ENCODE data around the gene ASPRV1. TPM values are rescaled to one million over a fixed set of nuclear protein-coding genes. Genes with fewer than 3 reads are reported as not detected.
"Not testable (repeated sequence)": the region's sequence is repeated elsewhere in the genome, so short reads cannot be mapped to it uniquely, and the experiment has no call there.

Gene ASPRV1
- total RNA-seq, 1 experiment from 2014 or later, result 1.1 TPM

DNA sequence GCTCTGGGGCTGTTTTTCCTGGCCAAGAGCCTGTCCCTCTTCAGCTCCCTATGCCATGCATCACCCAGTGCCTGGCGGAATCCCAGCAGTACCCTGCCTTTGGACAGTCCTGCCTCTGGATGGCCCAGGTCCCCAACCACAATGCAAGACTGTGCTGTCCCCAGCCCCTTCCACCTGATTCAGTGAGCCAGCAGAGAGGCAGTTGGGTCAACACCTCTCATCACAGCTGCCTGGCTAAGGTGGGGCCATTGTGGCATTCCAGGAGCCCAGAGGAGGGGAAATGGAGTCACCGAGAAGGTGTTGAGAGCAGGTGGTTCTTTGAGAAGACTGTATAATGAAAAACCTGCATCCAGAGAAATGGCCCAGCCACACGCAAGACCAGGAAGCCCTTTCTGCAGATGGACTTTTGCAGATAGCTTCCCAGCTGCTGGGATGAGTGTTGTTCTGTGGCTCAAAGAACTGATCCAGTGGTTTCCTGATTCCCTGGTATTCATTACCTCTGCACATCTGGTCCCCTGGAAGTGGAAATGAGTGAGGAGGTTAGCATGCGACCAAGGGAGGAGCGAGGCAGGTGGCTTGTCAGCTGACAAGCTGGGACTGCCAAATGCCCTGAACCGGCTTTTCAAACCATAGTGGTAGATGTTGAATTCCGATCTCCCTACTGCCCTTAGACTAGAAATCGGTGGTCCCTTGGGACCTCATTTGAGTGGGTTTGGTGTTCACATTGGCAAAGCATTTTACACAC, 1.7 kb upstream of the ASPRV1 start:
- no peak for DNase-seq (ENCODE audit: low spot score)

DNA sequence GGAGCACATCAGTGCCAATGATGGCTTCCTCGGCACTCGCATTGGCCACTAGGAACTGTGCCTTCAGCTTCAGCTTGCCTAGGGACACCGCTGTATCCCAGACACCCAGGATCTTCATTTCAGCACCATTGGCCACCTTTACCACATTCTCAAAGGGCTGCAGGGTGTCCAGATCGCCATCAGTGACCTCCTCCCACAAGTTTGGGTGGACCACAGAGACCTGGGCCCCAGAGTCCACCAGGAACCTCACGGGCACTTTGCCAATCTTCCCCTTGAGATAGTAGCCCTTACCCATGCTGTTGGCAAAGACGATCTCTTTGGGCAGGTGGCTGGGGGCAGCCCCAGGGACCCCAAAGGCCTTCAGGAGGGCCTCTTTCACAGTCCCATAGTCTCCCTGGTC, 610 bp downstream of the ASPRV1 start:
- DNase-seq (ENCODE audit: low spot score), result no peak

DNA sequence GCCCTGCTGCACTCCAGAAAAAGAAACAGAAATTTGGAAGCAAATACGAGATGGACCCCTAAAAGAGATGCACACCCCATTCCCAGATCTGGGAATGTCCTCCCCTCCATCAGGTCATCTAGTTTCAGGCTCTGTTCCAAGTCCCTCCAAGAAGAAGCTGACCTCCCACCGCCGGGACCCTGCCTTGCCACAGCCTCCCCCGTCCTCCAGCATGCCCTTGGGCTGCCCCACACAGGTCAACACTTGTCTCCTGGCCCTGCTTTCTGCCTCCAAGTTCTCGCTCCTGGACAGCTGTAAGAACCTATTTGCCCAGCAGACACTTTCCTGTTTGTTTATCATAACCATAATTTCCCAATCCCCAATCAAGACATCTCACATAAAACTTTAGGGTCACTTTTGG, 2.0 kb downstream of the ASPRV1 start:
- DNase-seq (ENCODE audit: low spot score), result no peak

GRCh38 chr2:69958480-69958879, 3.0 kb downstream of the ASPRV1 start:
- no peak for DNase-seq (ENCODE audit: low spot score)

- no peak for DNase-seq (ENCODE audit: low spot score)
Observed at GRCh38 chr2:69957965-69958364, 3.5 kb downstream of the ASPRV1 start.

DNA sequence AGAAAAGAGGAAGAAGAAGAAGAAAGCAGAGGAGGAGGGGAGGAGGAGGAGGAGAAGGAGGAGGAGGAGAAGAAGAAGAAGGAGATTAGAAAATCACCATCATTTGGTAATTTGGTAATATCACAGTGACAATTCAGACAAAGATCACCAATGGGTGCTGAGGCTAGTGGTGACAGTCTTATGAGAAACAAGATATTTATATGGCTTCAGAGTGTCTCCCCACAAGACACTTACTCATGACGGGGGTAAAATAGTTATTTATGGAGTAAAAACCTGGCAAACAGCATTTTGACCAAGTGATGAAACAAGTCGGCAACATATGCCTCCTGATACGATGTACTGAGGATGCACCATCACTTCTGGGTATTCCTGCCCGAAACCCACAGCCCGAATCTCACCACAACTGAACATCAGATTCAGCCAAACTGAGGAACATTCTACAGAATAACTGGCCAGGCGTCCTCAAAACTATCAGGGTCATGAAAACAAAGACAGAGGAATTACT, 4.9 kb downstream of the ASPRV1 start:
- DNase-seq (ENCODE audit: low spot score), result no peak

GRCh38 chr2:69955029-69955428, 6.4 kb downstream of the ASPRV1 start:
- DNase-seq (ENCODE audit: low spot score), result peak; percentile 62

DNA sequence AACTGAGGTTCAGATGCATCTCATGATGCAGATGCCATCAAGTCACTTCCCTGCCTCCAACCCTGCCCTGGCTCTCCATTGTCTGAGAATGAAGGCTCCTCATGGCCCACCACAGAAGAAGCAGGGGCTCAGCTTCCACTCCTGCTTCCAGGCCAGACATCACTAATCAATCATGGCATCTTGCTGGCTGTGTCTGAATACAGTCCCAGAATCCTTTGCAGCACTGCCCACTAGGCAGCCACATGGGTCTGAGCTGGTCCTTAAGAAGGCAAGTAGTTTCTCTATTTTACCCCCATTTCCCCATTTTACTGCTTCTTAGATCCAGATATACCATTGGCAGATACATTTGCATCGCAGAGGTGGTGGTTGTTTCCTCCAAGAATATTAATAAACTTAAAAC, 7.3 kb downstream of the ASPRV1 start:
- DNase-seq (ENCODE audit: low spot score), result no peak

- no peak for DNase-seq (ENCODE audit: low spot score)
Observed at GRCh38 chr2:69952336-69953115, 8.9 kb downstream of the ASPRV1 start.

- not testable (repeated sequence) for DNase-seq (ENCODE audit: low spot score)
Observed at GRCh38 chr2:69950671-69951070, 10.8 kb downstream of the ASPRV1 start.

DNA sequence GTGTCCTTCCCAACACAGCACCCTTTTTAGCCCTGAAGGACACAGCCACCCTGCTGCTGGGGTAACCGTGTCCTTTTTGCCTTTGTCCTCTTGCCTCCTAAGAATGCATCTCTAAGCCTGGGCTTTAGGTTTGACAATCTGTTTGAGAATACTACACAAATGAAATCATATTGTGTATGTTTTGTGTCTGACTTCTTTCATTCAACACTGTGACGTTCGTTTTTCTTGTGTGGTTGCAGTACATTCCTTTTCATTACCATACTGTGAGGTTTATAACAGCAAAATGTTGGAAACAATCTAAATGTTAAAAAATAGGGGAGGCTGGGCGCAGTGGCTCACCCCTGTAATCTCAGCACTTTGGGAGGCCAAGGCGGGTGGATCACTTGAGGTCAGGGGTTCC, 11.2 kb downstream of the ASPRV1 start:
- DNase-seq (ENCODE audit: low spot score), result no peak

DNA sequence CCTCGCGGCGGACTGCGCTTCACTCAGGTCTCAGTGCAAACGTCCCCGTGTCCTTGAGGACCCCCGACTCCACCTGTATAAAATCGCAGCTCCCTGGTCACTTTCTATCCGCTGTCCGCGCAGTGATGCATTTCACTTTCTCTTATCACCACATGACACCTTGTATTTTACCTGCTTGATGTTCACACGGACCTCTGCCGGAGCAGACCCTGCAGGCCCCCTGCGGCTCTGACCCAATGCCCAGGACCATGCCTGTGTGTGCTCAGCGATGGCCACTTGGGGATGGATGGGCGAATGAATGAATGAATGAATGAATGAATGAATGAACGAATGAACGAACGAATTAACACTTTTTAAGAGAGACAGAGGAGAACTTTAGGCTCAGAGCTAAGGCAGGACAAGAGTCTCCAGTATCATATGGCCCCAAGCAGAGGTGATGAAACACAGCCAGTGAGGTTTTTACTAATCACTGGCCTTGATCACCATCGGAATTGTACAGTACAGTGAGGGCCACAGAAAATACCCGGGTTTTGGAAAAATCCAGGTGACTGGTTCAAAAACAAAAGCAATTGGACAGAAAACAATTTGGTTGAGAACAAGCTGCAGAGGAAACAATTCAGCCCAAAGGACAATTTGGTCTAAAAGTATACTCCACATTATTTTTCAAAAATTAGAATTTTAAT, 12.3 kb downstream of the ASPRV1 start:
- no peak for DNase-seq (ENCODE audit: low spot score)

DNA sequence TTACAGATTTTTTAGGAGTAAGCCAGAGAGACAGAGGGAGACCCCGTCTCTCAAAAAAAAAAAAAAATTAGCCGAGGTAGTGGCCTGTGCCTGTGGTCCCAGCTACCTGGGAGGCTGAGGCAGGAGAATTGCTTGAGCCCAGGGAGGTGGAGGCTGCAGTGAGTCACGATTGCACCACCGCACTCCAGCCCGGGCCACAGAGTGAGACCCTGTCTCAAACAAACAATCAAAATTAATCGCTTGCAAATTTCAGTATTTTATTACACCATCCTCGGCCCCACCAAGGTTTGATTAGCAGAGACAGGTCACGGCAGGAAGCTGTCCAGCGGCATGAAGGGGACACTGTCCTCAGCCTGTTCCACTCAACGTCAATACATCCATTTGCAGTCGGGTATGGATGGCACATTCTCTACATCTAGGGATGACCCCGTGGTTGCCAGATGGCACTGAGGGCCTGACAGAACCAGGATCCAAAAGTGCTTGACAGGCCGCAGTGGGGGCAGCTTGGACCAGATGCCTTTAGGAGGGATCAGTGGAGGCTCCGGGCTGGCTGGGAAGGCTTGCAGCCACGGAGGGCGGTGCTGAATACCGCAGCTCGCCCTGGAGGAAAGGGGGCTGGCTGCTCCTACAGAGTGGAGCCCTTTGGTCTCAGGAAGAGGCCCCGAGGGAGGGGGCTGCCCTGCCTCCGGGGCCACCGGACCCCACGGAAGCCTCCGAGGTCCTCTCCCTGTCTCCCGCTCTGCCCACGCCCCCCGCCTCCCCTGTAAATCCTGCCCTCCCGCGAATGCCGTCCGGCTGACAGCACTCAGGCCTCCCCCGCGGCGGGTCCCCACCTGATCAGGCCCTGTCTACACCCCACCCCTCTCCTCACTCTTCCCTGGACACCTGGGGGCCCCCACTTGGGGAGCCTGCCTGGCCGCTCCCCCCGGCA, 13.1 kb downstream of the ASPRV1 start:
- DNase-seq (ENCODE audit: low spot score), result no peak

- DNase-seq (ENCODE audit: low spot score), result peak; percentile 65
Observed at GRCh38 chr2:69947325-69947931, 14.0 kb downstream of the ASPRV1 start.

- peak; percentile 93 for DNase-seq (ENCODE audit: low spot score)
Observed at GRCh38 chr2:69946351-69947324, 14.8 kb downstream of the ASPRV1 start.

DNA sequence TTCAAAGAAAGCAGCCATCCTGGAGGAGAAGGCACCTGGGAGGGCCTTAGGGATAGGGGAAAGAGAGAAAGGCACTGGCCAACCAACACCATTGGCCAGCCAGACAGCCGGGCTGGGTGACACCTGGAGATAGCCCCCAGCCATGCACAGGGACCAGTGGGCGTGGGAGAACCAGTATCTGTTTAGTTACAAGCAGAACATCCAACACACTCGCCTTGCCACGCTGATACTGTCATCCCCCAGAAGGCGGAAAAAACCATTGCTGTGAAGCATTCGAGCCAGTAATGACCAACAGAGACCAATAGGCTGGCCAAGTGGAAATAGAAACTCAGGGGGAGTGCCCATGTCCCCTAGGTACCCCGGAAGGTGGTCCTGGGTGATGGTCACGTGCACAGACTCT, 15.5 kb downstream of the ASPRV1 start:
- DNase-seq (ENCODE audit: low spot score), result no peak

GRCh38 chr2:69945441-69945840, 16.0 kb downstream of the ASPRV1 start:
- DNase-seq (ENCODE audit: low spot score), result no peak

GRCh38 chr2:69944756-69945155, 16.7 kb downstream of the ASPRV1 start:
- no peak for DNase-seq (ENCODE audit: low spot score)

GRCh38 chr2:69943843-69944525, 17.4 kb downstream of the ASPRV1 start:
- DNase-seq (ENCODE audit: low spot score), result no peak
